Measurements from ENCODE around the gene MDH2. TPM values are rescaled to one million over a fixed set of nuclear protein-coding genes. Genes with fewer than 3 reads are reported as not detected.
A peak's percentile ranks its signal among the peaks of the same experiment; 100 is the strongest.
"Not testable (repeated sequence)": the region's sequence is repeated elsewhere in the genome, so short reads cannot be mapped to it uniquely, and the experiment has no call there.

Gene MDH2, protein sequence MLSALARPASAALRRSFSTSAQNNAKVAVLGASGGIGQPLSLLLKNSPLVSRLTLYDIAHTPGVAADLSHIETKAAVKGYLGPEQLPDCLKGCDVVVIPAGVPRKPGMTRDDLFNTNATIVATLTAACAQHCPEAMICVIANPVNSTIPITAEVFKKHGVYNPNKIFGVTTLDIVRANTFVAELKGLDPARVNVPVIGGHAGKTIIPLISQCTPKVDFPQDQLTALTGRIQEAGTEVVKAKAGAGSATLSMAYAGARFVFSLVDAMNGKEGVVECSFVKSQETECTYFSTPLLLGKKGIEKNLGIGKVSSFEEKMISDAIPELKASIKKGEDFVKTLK
- total RNA-seq: 507 TPM
- long read RNA-seq, transcript MDH2-201 (9 exons, 2,209 nt): major isoform, 808 of 939 reads
- long read RNA-seq, partial matches to known transcripts: 126 of 939 reads
- long read RNA-seq, other reads (novel, unspliced or antisense): 1 of 939 reads

DNA sequence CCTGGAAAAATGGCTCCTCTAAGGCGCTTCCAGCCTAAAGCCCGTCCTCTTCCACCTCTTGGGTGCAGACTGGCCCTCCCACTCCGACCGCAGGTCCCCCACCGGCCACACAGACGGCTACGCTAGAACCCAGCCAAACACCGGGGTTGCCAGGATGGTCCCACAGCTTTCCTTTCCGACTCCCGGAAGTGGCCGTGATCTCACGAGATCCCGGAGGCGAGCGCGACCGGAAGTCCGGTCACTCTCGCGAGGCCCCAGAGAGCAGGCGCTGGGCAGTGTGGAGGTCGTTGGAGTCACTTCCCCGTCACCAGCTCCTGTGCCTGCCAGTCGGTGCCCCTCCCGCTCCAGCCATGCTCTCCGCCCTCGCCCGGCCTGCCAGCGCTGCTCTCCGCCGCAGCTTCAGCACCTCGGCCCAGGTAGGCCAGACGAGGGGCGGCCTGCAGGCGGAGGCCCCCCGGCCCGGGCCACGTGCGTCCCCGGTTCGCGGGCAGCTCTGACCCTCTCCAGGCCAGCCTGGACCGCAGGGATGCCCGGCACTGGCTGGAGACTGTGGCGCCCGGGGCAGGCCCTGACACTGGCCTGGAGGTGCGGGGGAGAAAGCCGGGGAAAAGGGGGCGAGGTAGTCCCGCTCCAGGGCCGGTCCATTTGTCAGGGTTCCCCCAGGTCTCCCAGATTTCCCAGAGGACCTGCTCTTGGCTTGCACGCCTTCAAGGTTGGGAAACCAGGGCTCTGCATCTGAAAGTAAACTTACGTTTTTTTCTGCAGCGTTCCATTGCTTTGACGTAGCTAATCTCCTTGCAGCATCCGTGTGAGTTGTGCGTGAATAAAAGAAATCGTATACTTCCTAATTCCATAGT is at the start of gene MDH2, which contains the start of gene STYXL1:
Gene MDH2, plus strand, starts transcription at position 296 of the 857 bp plus-strand sequence. Its CDS starts 55 bp downstream, at position 351.
Gene STYXL1, minus strand, starts transcription at position 190 of the 857 bp plus-strand sequence. CDS start 17,477 bp downstream, outside the sequence.
- TF ChIP-seq, protein P1, sequence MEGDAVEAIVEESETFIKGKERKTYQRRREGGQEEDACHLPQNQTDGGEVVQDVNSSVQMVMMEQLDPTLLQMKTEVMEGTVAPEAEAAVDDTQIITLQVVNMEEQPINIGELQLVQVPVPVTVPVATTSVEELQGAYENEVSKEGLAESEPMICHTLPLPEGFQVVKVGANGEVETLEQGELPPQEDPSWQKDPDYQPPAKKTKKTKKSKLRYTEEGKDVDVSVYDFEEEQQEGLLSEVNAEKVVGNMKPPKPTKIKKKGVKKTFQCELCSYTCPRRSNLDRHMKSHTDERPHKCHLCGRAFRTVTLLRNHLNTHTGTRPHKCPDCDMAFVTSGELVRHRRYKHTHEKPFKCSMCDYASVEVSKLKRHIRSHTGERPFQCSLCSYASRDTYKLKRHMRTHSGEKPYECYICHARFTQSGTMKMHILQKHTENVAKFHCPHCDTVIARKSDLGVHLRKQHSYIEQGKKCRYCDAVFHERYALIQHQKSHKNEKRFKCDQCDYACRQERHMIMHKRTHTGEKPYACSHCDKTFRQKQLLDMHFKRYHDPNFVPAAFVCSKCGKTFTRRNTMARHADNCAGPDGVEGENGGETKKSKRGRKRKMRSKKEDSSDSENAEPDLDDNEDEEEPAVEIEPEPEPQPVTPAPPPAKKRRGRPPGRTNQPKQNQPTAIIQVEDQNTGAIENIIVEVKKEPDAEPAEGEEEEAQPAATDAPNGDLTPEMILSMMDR (IDR thresholded peaks at IDR 0.05; ENCODE audit: borderline replicate concordance): no peak
- peak within 1 kb of the TSS; percentile 96 for H3K27ac ChIP-seq (replicated peaks)
- H3K9me3 ChIP-seq (replicated peaks): no peaks in the 10 kb centered on the region
- no peaks in the 10 kb centered on the region for H3K27me3 ChIP-seq (ENCODE audit: low read depth)
- intact Hi-C loops (cut with micrococcal nuclease): no loop called here
- peaks cover 6% of the 10 kb centered on the region for H3K36me3 ChIP-seq
- DNase-seq: peak; percentile 95
- H3K4me3 ChIP-seq: peak within 1 kb of the TSS; percentile 98
- peaks cover 79% of the 10 kb centered on the region for H3K4me1 ChIP-seq

DNA sequence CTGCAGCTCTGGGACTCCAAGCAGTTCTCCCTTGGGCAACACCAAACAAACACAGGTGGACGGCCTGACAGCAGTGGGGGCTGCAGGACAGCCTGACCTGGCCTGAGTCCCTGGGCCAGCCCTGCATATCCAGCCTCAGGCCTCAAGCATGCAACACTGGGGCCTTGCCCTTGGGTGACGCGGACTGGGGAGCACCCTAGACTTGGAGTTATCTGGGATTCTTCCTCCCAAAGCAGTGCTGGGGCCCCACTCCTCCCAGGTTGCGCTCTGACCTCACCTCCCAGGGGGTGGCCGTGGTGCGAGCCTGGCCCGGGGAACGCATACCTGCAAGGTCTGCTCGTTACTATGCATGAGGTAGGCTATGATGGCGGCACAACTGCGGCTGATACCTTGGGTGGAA is 47.3 kb upstream of the MDH2 start:
- no peaks in the 10 kb centered on the region for H3K27me3 ChIP-seq (ENCODE audit: low read depth)
- H3K9me3 ChIP-seq (replicated peaks): no peaks in the 10 kb centered on the region
- H3K36me3 ChIP-seq: peaks cover 36% of the 10 kb centered on the region
- H3K27ac ChIP-seq (replicated peaks): no peak overlapping the region
- TF ChIP-seq, protein P1 (IDR thresholded peaks at IDR 0.05; ENCODE audit: borderline replicate concordance): no peak
- no peak overlapping the region for H3K4me3 ChIP-seq
- DNase-seq: no peak
- H3K4me1 ChIP-seq: peaks cover under 1% of the 10 kb centered on the region
- intact Hi-C loops (cut with micrococcal nuclease): no loop called here

DNA sequence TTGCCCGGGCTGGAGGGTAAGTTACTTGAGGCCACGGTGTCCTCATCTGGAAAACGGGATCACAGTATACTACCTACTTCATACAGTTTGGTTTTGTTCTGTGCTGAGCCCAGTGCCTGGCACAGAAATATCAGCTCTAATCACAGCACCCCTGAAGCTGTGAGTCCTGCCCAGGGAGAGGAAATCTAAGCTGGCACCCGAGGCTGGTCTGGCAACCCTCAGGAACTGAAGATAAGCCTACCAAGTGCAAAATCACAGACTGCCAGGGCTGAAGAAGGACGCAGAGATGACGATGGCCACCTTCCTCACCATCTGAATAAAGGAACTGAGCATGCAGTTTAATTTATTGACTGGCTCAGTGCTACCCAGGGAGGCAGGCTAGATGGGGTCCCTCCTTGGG is 45.8 kb upstream of the MDH2 start:
- H3K36me3 ChIP-seq: peaks cover 32% of the 10 kb centered on the region
- TF ChIP-seq, protein P1 (IDR thresholded peaks at IDR 0.05; ENCODE audit: borderline replicate concordance): no peak
- intact Hi-C loops (cut with micrococcal nuclease): no loop called here
- H3K27ac ChIP-seq (replicated peaks): no peak overlapping the region
- H3K9me3 ChIP-seq (replicated peaks): no peaks in the 10 kb centered on the region
- no peaks in the 10 kb centered on the region for H3K4me1 ChIP-seq
- no peaks in the 10 kb centered on the region for H3K27me3 ChIP-seq (ENCODE audit: low read depth)
- DNase-seq: no peak
- no peak overlapping the region for H3K4me3 ChIP-seq

DNA sequence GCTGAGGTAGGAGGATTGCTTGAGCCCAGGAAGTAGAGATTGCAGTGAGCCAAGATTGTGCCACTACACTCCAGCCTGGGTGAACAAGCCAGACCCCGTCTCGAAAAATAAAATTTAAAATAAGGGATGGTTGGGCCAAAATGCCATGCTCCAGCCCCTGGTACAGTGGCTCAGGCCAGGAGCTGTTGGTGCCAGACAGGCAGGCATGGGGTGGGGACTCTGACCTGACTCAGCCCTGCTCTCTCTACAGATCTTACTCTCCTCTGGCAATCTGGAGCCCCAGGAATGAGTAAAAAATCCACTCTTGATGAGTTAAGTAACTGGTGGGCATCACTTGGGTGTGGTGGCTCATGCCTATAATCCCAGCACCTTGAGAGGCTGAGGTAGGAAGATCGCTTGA is 45.1 kb upstream of the MDH2 start:
- Histone ChIP-seq H3K4me1 (no peaks in the 10 kb centered on the region), H3K9me3 (replicated peaks) (no peaks in the 10 kb centered on the region), H3K4me3 (no peak overlapping the region), H3K36me3 (peaks cover 32% of the 10 kb centered on the region), H3K27me3 (ENCODE audit: low read depth) (no peaks in the 10 kb centered on the region), H3K27ac (replicated peaks) (no peak overlapping the region)
- TF ChIP-seq, protein P1 (IDR thresholded peaks at IDR 0.05; ENCODE audit: borderline replicate concordance): no peak
- DNase-seq: no peak
- intact Hi-C loops (cut with micrococcal nuclease): no loop called here

DNA sequence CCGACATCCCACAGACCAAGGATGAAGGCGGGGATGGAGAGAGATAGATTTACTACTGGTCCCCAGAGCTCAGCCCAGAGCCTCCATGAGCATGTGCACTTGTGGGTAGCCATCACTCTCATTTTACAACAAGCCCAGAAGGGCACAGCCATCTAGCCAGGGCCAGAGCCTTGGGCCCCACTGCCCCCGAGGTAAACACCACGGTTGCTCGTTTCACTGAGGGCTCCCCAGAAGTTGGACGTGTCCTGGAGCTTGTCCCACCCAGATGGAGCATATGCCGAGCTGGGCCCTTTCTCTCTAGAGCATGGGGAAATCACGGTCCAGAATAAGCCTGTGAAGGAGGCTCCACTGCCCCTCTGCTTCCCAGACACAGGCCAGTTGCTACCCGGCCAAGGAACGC is 44.6 kb upstream of the MDH2 start:
- Histone ChIP-seq H3K27me3 (ENCODE audit: low read depth) (no peaks in the 10 kb centered on the region), H3K27ac (replicated peaks) (no peak overlapping the region), H3K9me3 (replicated peaks) (no peaks in the 10 kb centered on the region), H3K4me1 (no peaks in the 10 kb centered on the region), H3K36me3 (peaks cover 32% of the 10 kb centered on the region), H3K4me3 (no peak overlapping the region)
- no peak for DNase-seq
- TF ChIP-seq, protein P1 (IDR thresholded peaks at IDR 0.05; ENCODE audit: borderline replicate concordance): no peak
- intact Hi-C loops (cut with micrococcal nuclease): no loop called here

DNA sequence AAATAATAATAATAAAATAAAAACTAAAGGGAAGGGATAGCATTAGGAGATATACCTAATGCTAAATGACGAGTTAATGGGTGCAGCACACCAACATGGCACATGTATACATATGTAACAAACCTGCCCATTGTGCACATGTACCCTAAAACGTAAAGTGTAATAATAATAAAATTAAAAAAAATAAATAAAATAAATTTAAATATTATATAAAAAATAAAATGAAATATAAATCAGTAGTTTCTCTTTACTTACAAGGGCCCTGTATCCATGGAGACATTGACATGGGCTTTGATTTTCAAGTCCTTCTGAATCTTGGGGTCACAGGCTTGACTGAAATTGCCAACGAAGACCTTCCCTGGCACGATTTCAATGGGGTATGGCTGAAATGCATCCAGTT is 42.9 kb upstream of the MDH2 start:
- peaks cover 32% of the 10 kb centered on the region for H3K36me3 ChIP-seq
- DNase-seq; intact Hi-C loops (cut with micrococcal nuclease); H3K9me3 ChIP-seq (replicated peaks); H3K27me3 ChIP-seq (ENCODE audit: low read depth); H3K27ac ChIP-seq (replicated peaks); H3K4me1 ChIP-seq; H3K4me3 ChIP-seq: not testable (repeated sequence)
